ENCODE measurements around the gene KCNAB1. TPM values are rescaled to one million over a fixed set of nuclear protein-coding genes. Genes with fewer than 3 reads are reported as not detected.

Gene KCNAB1
- total RNA-seq, 2 experiments from 2014 or later: not detected

GRCh38 chr3:156344215-156344614 lies 223.8 kb downstream of the KCNAB1 start:
- CTCF ChIA-PET (ENCODE audit: unreplicated experiment): no interaction called here
- Histone ChIP-seq H3K79me2 (ENCODE audit: insufficient read depth, low read depth, low read length) (no peaks in the 10 kb centered on the region), H3K36me3 (ENCODE audit: insufficient read depth, low read length) (no peaks in the 10 kb centered on the region), H3K4me2 (ENCODE audit: low read length) (no peak overlapping the region), H3K9me2 (ENCODE audit: insufficient read depth, low read length) (no peaks in the 10 kb centered on the region), H3K4me1 (ENCODE audit: insufficient read depth, low read length, poor library complexity, severe bottlenecking) (peaks cover 3% of the 10 kb centered on the region), H3K4me3 (ENCODE audit: low read depth, low read length, poor library complexity, severe bottlenecking) (no peak overlapping the region), H3K27ac (ENCODE audit: low read depth, low read length, poor library complexity, severe bottlenecking) (no peak overlapping the region), H4K20me1 (ENCODE audit: insufficient read depth, low read length) (no peaks in the 10 kb centered on the region), H2AFZ (ENCODE audit: low read length) (no peak overlapping the region), H3K9me3 (ENCODE audit: low read length) (no peaks in the 10 kb centered on the region)
- POLR2A ChIA-PET: no interaction called here
- BruUV-seq (replicated peaks): no TSS peak
- no peak for DNase-seq (ENCODE audit: low spot score)
- intact Hi-C loops (cut with micrococcal nuclease; ENCODE audit: unreplicated experiment): no loop called here
- TF ChIP-seq CTCF (conservative IDR thresholded peaks at IDR 0.05; ENCODE audit: low read length) (no peak), EZH2phosphoT487 (IDR thresholded peaks at IDR 0.05; ENCODE audit: borderline replicate concordance, low read depth, low read length) (no peak)

GRCh38 chr3:156349111-156349510 lies 228.7 kb downstream of the KCNAB1 start:
- H3K36me3 ChIP-seq (ENCODE audit: insufficient read depth, low read length): no peaks in the 10 kb centered on the region
- no peak for DNase-seq (ENCODE audit: low spot score)
- ChIA-PET CTCF (ENCODE audit: unreplicated experiment) (no interaction called here), POLR2A (no interaction called here)
- no peaks in the 10 kb centered on the region for H3K79me2 ChIP-seq (ENCODE audit: insufficient read depth, low read depth, low read length)
- no peak overlapping the region for H3K27ac ChIP-seq (ENCODE audit: low read depth, low read length, poor library complexity, severe bottlenecking)
- intact Hi-C loops (cut with micrococcal nuclease; ENCODE audit: unreplicated experiment): no loop called here
- BruUV-seq (replicated peaks): no TSS peak
- no peak for TF ChIP-seq EZH2phosphoT487 (IDR thresholded peaks at IDR 0.05; ENCODE audit: borderline replicate concordance, low read depth, low read length)
- no peak for TF ChIP-seq CTCF (conservative IDR thresholded peaks at IDR 0.05; ENCODE audit: low read length)
- no peak overlapping the region for H3K4me3 ChIP-seq (ENCODE audit: low read depth, low read length, poor library complexity, severe bottlenecking)
- no peaks in the 10 kb centered on the region for H3K9me2 ChIP-seq (ENCODE audit: insufficient read depth, low read length)
- H3K4me2 ChIP-seq (ENCODE audit: low read length): no peak overlapping the region
- H2AFZ ChIP-seq (ENCODE audit: low read length): no peak overlapping the region
- no peaks in the 10 kb centered on the region for H4K20me1 ChIP-seq (ENCODE audit: insufficient read depth, low read length)
- H3K4me1 ChIP-seq (ENCODE audit: insufficient read depth, low read length, poor library complexity, severe bottlenecking): no peaks in the 10 kb centered on the region
- H3K9me3 ChIP-seq (ENCODE audit: low read length): no peaks in the 10 kb centered on the region

DNA sequence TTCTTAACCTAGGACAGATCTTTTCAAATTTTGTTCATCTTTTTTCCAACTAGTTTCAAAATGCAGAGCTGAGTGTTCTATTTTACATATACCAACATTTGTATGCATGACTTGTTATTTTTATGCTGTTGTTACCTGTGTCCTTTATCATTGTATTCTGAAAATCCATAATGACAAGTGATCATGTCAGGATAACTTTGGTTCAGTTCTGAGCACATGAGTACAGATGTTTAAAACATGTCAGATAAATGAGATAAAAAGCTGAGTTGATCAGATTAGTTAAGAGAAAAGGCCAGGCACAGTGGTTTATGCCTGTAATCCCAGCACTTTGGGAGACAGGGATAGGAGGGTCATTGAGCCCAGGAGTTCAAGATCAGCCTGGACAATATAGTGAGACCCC lies 229.6 kb downstream of the KCNAB1 start:
- Histone ChIP-seq H3K79me2 (ENCODE audit: insufficient read depth, low read depth, low read length) (no peaks in the 10 kb centered on the region), H3K36me3 (ENCODE audit: insufficient read depth, low read length) (no peaks in the 10 kb centered on the region), H3K9me2 (ENCODE audit: insufficient read depth, low read length) (no peaks in the 10 kb centered on the region), H3K27ac (ENCODE audit: low read depth, low read length, poor library complexity, severe bottlenecking) (no peak overlapping the region), H3K9me3 (ENCODE audit: low read length) (no peaks in the 10 kb centered on the region), H4K20me1 (ENCODE audit: insufficient read depth, low read length) (no peaks in the 10 kb centered on the region), H3K4me2 (ENCODE audit: low read length) (no peak overlapping the region), H3K4me1 (ENCODE audit: insufficient read depth, low read length, poor library complexity, severe bottlenecking) (no peaks in the 10 kb centered on the region), H2AFZ (ENCODE audit: low read length) (no peak overlapping the region), H3K4me3 (ENCODE audit: low read depth, low read length, poor library complexity, severe bottlenecking) (no peak overlapping the region)
- intact Hi-C loops (cut with micrococcal nuclease; ENCODE audit: unreplicated experiment): no loop called here
- ChIA-PET CTCF (ENCODE audit: unreplicated experiment) (no interaction called here), POLR2A (no interaction called here)
- no peak for DNase-seq (ENCODE audit: low spot score)
- BruUV-seq (replicated peaks): no TSS peak
- TF ChIP-seq CTCF (conservative IDR thresholded peaks at IDR 0.05; ENCODE audit: low read length): no peak
- TF ChIP-seq EZH2phosphoT487 (IDR thresholded peaks at IDR 0.05; ENCODE audit: borderline replicate concordance, low read depth, low read length): no peak

Measured in OCI-LY7 (cell line).